Peyer's patch (tissue), 4 donors: Measurements from ENCODE around the gene PRND. TPM values are rescaled to one million over a fixed set of nuclear protein-coding genes. Genes with fewer than 3 reads are reported as not detected.
A peak's percentile ranks its signal among the peaks of the same experiment; 100 is the strongest.

Experiments used
- DNase-seq, 3 donors: peaks; one replicate each; pipeline ENCODE4 v3.0.0-alpha.2; 2017 to 2019
- H3K27ac ChIP-seq, 4 donors: fragments of 200-600 bp; sonication (generic); one replicate each; pipeline ENCODE4 v1.5.1; 2016 to 2019
- H3K27me3 ChIP-seq, 2 donors: fragments of 200-600 bp; sonication (generic); one replicate each; pipeline ENCODE4 v1.5.1; 2019
- H3K36me3 ChIP-seq, 3 donors: fragments of 200-600 bp; sonication (generic); one replicate each; pipeline ENCODE4 v1.5.1; 2016 to 2019
- H3K4me1 ChIP-seq, 4 donors: fragments of 200-600 bp; sonication (generic); one replicate each; pipeline ENCODE4 v1.5.1; 2016 to 2019
- H3K4me3 ChIP-seq, 4 donors: fragments of 200-600 bp; sonication (generic); 1 replicate in 3 of 4; 2 replicates in 1 of 4; pipeline ENCODE4 v1.5.1; 2016 to 2019; ENCODE audit warnings: mild to moderate bottlenecking in 1 of 4
- H3K9me3 ChIP-seq, 4 donors: fragments of 200-600 bp; sonication (generic); one replicate each; pipeline ENCODE4 v1.5.1; 2016 to 2019; ENCODE audit warnings: mild to moderate bottlenecking in 1 of 4
- POLR2A ChIP-seq, 2 donors: fragments of 450-650 bp; IDR thresholded peaks; one replicate each; pipeline ENCODE4 v1.5.1; 2017; ENCODE audit warnings: antibody characterized with exemption in 2 of 2, mild to moderate bottlenecking in 2 of 2, moderate library complexity in 2 of 2
- total RNA-seq, 4 donors: library from RNA; depleted of rRNA; stranded (reverse); fragments of >200 nt; gene quantifications; one replicate each; pipeline ENCODE4 v1.1.0, GENCODE V29; 2016
- TF ChIP-seq, protein P1 (sequence below), 6 experiments: fragments of 450-650 bp in 4 of 6; fragments of 200-600 bp in 2 of 6; sonication (generic) in 1 of 6; IDR thresholded peaks; one replicate each; pipeline ENCODE4 v1.5.1; 2017 to 2019; ENCODE audit warnings: antibody characterized with exemption in 6 of 6, mild to moderate bottlenecking in 3 of 6, moderate library complexity in 1 of 6

PRND gene
- total RNA-seq, 4 donors from 2014 or later, result not detected

DNA sequence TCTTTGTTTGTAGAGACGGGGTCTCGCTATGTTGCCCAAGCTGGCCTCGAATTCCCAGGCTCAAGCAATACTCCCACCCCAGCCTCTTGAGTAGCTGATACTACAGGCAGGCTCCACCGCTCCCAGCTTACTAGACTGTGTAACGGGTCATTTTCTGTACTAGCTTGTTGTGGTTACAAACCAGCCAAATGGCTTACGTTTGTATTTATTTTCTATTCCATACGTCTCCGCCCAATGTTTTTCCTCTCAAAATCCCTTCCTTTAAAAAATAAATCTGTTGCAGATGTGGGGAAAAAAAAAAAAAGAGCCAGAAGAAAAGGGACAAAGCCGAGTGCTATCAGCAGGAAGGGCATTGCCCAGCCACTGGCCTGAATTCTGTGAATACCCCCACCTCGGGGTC is 41.6 kb downstream of the PRND start:
- no peaks in the 10 kb centered on the region for H3K9me3 ChIP-seq
- H3K4me1 ChIP-seq, result peaks cover 0 to 8% (median 2%) of the 10 kb centered on the region in 4 donors
- no peaks in the 10 kb centered on the region for H3K27me3 ChIP-seq
- H3K27ac ChIP-seq, result no peak overlapping the region
- no peaks in the 10 kb centered on the region for H3K36me3 ChIP-seq
- TF ChIP-seq, protein P1, sequence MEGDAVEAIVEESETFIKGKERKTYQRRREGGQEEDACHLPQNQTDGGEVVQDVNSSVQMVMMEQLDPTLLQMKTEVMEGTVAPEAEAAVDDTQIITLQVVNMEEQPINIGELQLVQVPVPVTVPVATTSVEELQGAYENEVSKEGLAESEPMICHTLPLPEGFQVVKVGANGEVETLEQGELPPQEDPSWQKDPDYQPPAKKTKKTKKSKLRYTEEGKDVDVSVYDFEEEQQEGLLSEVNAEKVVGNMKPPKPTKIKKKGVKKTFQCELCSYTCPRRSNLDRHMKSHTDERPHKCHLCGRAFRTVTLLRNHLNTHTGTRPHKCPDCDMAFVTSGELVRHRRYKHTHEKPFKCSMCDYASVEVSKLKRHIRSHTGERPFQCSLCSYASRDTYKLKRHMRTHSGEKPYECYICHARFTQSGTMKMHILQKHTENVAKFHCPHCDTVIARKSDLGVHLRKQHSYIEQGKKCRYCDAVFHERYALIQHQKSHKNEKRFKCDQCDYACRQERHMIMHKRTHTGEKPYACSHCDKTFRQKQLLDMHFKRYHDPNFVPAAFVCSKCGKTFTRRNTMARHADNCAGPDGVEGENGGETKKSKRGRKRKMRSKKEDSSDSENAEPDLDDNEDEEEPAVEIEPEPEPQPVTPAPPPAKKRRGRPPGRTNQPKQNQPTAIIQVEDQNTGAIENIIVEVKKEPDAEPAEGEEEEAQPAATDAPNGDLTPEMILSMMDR (IDR thresholded peaks at IDR 0.05), result no peak
- no peak for TF ChIP-seq POLR2A (IDR thresholded peaks at IDR 0.05)
- DNase-seq, result no peak
- no peak overlapping the region for H3K4me3 ChIP-seq

DNA sequence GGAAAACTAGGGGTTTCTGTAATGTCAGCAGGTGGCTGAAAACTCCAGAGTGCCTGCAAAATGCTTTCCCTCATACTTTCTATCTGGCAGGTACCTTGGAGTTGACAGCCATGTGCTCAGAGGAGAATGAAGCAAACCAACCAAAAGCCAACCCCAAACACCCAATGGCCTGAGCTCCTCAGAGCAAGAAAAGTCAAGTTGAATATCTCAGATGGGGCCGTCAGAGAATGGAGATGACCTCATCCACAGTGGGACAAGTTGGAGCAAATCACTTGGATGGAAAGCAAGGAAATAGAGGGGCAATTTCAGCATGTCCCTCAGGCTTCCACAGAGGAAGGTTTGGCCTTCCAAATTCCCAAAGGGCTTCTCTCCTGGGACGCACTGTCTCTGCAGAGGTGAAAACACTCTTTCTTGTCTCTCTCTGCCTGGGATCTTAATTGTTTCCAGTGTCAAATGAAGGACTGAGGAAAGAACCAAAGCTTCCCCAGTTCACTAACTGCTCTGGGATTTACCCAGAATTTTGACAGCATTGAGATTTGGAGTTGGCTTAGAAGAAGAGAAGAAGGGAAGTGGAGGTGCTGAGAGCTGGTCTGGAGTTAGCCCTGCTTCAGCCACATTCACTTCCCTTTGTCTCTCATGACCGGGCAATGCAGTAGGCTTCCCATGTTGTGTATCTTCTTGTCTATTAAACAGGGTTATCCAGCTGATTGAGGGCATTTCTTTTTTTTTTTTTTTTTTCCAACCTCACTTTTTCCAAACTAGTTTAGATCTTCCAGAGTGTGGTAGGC is 42.2 kb downstream of the PRND start:
- Histone ChIP-seq H3K27ac (no peak overlapping the region), H3K4me1 (peaks cover 0 to 8% (median 2%) of the 10 kb centered on the region in 4 donors), H3K4me3 (no peak overlapping the region), H3K27me3 (no peaks in the 10 kb centered on the region), H3K36me3 (no peaks in the 10 kb centered on the region), H3K9me3 (no peaks in the 10 kb centered on the region)
- DNase-seq, result no peak
- TF ChIP-seq, protein P1 (IDR thresholded peaks at IDR 0.05), result no peak
- no peak for TF ChIP-seq POLR2A (IDR thresholded peaks at IDR 0.05)

DNA sequence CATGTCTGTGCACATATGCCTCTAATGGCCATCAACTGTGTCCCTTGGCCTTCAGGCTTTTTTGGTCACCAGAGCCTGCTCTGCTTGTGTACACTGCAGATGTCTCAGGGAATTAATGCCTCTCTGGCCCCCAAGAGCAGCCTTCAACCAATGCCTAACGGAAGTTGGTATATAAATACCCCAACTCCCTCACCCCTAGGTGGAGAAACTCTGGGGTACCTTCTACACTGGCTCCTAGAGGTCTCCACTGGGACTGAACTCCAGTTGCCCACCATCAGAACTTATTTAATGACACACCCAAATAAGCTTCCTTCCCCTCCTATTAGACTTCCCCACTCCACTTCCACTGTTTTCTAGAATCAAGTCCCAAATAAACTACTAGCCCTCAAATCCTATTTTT is 43.1 kb downstream of the PRND start:
- no peaks in the 10 kb centered on the region for H3K27me3 ChIP-seq
- H3K9me3 ChIP-seq, result no peaks in the 10 kb centered on the region
- no peak overlapping the region for H3K4me3 ChIP-seq
- H3K4me1 ChIP-seq, result peaks cover 0 to 8% (median 2%) of the 10 kb centered on the region in 4 donors
- H3K36me3 ChIP-seq, result no peaks in the 10 kb centered on the region
- no peak overlapping the region for H3K27ac ChIP-seq
- DNase-seq, result no peak
- TF ChIP-seq, protein P1 (IDR thresholded peaks at IDR 0.05), result no peak
- no peak for TF ChIP-seq POLR2A (IDR thresholded peaks at IDR 0.05)

DNA sequence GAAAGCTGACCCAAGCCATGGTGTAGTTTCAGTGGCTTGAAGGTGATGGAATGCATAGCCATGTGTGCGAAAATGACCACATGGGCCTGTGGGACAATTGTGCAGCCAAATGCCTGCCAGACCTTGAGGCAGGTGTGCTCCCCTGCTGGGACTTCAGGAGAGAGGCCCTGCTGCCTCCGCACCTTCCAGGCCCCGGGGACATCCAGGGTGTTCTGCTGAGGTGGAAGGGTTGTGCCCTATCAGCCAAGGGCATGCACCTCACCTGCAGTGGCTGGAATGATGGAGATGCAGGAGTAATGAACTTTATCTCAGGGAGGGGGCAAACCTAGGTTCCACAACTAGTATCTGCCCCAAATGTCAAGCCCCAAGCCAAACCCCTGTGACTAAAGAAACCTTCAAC is 44.0 kb downstream of the PRND start:
- DNase-seq, result no peak
- no peak for TF ChIP-seq POLR2A (IDR thresholded peaks at IDR 0.05)
- TF ChIP-seq, protein P1 (IDR thresholded peaks at IDR 0.05), result no peak
- Histone ChIP-seq H3K27me3 (no peaks in the 10 kb centered on the region), H3K9me3 (no peaks in the 10 kb centered on the region), H3K4me3 (no peak overlapping the region), H3K27ac (no peak overlapping the region), H3K36me3 (no peaks in the 10 kb centered on the region), H3K4me1 (peaks cover 0 to 8% (median 2%) of the 10 kb centered on the region in 4 donors)

DNA sequence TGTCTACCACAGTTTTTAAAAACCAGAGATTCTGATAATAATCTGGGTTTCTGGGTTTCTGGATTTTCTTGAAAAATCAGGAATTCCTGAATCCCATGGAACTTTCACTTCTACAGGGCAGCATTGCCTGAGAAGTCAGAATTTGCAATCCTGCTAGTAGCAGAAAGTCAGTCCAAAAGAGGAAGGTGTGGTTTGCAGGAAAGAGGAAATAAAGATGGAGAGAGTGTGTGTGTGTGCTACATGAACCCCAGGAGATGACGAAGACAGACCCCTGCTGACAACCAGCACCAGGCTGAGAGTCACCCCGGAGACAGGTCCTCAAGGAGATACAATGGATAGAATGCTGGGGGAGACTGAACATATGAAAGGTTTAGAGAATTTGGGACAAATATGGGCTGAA is 44.9 kb downstream of the PRND start:
- DNase-seq, result peak in 2 of 3 donors; percentile 49 to 60
- no peak for TF ChIP-seq POLR2A (IDR thresholded peaks at IDR 0.05)
- TF ChIP-seq, protein P1 (IDR thresholded peaks at IDR 0.05), result no peak
- no peak overlapping the region for H3K4me3 ChIP-seq

More for the DNA sequence above, 44.9 kb downstream of the PRND start:
- Histone ChIP-seq H3K4me1 (peaks cover 0 to under 1% (median 0%) of the 10 kb centered on the region in 4 donors), H3K27me3 (no peaks in the 10 kb centered on the region), H3K9me3 (no peaks in the 10 kb centered on the region), H3K27ac (no peak overlapping the region), H3K36me3 (no peaks in the 10 kb centered on the region)
